Posterior vena cava (tissue), 2 donors: ENCODE data around the gene RNU7-1. TPM values are rescaled to one million over a fixed set of nuclear protein-coding genes. Genes with fewer than 3 reads are reported as not detected.

Experiments
- DNase-seq: peaks from one replicate; pipeline ENCODE4 v3.0.0-alpha.2; 2020; ENCODE audit warnings: low spot score
- intact Hi-C, 2 donors: fragments of 100-400 bp; cut with DNase I; formaldehyde crosslinking; loops; one replicate each; pipeline versions ENCODE4 v1.14.1 to v1.14.2; 2022 to 2023
- total RNA-seq, 2 donors: library from RNA; stranded (reverse); fragmentation: NEBNext Ultra II Directional; extraction: Animal tissue kit (Norgen Biotek cat#: 25700); gene quantifications; one replicate each; pipeline ENCODE4 v1.2.1, GENCODE V29; 2021
- donor health status: DM: yes; HTN: yes; CAD: no.
- donor health status: DM: yes; HTN: yes; CAD: no.

Gene RNU7-1
- total RNA-seq, 2 donors from 2014 or later: not detected

GRCh38 chr12:6934110-6934509 is 9.5 kb upstream of the RNU7-1 start:
- intact Hi-C loops: loop anchor here in 1 of 2 donors (5.0 kb wide), 1 partner anchor 447 kb away; no protein-coding TSS in a partner anchor
- DNase-seq: no peak

GRCh38 chr12:6935371-6936193 is 8.0 kb upstream of the RNU7-1 start:
- intact Hi-C loops: no loop called here
- no peak for DNase-seq

GRCh38 chr12:6936194-6936635 is 7.4 kb upstream of the RNU7-1 start:
- DNase-seq: no peak
- intact Hi-C loops: no loop called here

- intact Hi-C loops: no loop called here
- DNase-seq: no peak
These were observed 6.8 kb upstream of the RNU7-1 start for GRCh38 chr12:6936636-6937480.

- intact Hi-C loops: loop anchor here in 1 of 2 donors (2.0 kb wide), 1 partner anchor 67 kb away; no protein-coding TSS in a partner anchor
- peak; percentile 98 for DNase-seq
These were observed 5.9 kb upstream of the RNU7-1 start for GRCh38 chr12:6937481-6938352.

- intact Hi-C loops: loop anchor here in 1 of 2 donors (2.0 kb wide), 1 partner anchor 68 kb away; no protein-coding TSS in a partner anchor
These were observed 5.0 kb upstream of the RNU7-1 start for GRCh38 chr12:6938353-6939190.

GRCh38 chr12:6939191-6939540 is 4.5 kb upstream of the RNU7-1 start:
- no peak for DNase-seq
- intact Hi-C loops: loop anchor here in 1 of 2 donors (2.0 kb wide), 1 partner anchor 68 kb away; no protein-coding TSS in a partner anchor

More at GRCh38 chr12:6938353-6939190, 5.0 kb upstream of the RNU7-1 start:
- DNase-seq: peak; percentile 84

- intact Hi-C loops: no loop called here
- DNase-seq: no peak
These were observed 2.3 kb upstream of the RNU7-1 start for GRCh38 chr12:6941267-6941666.

- DNase-seq: peak; percentile 83
- intact Hi-C loops: no loop called here
These were observed 1.8 kb upstream of the RNU7-1 start for GRCh38 chr12:6941782-6942181.

GRCh38 chr12:6942331-6942665 is 1.3 kb upstream of the RNU7-1 start:
- intact Hi-C loops: no loop called here
- DNase-seq: no peak

- intact Hi-C loops: no loop called here
- DNase-seq: peak; percentile 90
These were observed 261 bp upstream of the RNU7-1 start for GRCh38 chr12:6943389-6943721.

- intact Hi-C loops: no loop called here
- peak; percentile 98 for DNase-seq
These were observed 968 bp downstream of the RNU7-1 start for GRCh38 chr12:6944381-6945186.

- intact Hi-C loops: no loop called here
- DNase-seq: no peak
These were observed 2.0 kb downstream of the RNU7-1 start for GRCh38 chr12:6945613-6946012.

- DNase-seq: peak; percentile 87
- intact Hi-C loops: no loop called here
These were observed 2.7 kb downstream of the RNU7-1 start for GRCh38 chr12:6946033-6946919.

- no peak for DNase-seq
- intact Hi-C loops: no loop called here
These were observed 3.3 kb downstream of the RNU7-1 start for GRCh38 chr12:6946920-6947374.

GRCh38 chr12:6947615-6948014 is 4.0 kb downstream of the RNU7-1 start:
- DNase-seq: peak; percentile 45

More at GRCh38 chr12:6947615-6948014, 4.0 kb downstream of the RNU7-1 start:
- intact Hi-C loops: no loop called here
